CD1c-positive myeloid dendritic cell (primary cell): ENCODE measurements around the gene ZNF575.

ENCODE experiments used
- DNase-seq: peaks from one replicate; pipeline ENCODE4 v3.0.0-alpha.2; 2016; ENCODE audit errors: extremely low spot score

The ZNF575 gene

DNA sequence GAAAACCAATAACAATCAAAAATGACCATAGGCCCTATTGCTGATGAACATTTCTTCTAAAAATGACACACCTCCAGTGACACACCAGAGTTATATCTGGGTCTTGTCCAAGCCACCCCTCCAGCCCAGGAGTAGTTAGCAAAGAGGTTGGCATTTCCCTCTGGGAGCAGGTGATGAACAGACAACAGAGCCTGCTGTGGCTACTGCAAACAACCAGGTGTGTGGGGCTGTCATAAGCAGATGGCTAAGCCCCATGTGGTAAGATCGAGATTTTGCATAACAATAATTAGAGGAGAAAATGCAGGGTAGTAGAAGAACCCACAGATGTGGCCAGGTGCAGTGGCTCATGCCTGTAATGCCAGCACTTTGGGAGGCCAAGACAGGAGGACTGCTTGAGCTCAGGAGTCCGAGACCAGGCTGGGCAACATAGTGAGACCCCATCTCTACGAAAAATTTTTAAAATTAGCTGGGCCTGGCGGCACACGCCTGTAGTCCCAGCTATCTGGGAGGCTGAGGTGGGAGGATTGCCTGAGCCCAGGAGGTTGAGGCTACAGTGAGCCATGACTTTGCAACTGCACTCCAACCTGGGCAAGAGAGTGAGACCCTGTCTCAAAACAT, 37.3 kb downstream of the ZNF575 start:
- DNase-seq = no peak

DNA sequence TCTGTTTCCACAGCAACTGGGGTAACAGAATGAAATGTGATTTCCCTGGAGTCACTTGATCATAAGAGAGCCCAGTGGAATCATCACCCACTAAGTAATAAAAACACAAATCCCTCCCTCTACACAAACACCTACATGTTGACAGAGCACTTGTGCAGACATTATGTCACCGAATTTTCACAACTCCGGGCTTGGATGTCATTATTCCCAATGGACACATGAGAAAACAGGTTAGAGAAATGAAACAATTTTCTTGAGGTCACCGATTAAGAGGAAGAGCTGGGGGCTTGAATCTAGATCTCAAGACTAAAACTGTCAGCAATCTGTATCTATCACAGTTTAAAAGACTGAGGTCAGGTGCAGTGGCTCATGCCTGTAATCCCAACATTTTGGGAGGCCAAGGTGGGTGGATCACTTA, 39.2 kb downstream of the ZNF575 start:
- DNase-seq = no peak

DNA sequence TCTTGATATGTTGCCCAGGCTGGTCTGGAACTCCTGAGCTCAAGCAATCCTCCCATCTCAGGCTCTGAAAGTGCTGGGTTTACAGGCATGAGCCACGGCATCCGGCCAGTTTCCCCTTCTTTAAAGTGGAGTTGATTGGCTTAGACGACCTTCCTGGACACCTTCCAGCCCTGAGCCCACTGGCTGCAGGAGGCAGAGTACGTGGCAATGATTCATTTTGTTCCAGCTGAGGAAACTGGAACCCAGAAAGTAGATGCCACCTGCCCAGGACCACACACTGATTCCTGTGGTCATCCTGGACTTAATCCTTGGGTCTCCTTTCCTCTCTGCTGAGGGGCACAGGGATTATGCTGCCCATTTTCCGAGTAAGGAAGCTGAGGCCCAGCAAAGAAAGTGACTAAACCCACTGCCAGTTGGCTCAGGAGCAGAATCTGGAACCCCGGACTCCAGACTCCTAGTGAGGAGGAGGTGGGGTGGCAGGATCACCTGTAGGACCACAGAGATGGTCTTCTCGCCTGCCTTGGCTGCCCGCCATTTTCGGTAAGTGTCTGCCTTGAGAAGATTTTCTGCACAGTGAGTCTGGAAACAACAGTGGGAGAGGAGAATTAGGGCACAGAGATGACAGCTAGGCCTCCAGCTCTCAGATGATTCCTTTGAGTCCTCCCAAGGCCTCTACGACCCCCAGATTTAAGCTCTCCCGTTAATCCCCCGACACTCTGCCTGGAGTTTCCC, 41.6 kb downstream of the ZNF575 start:
- DNase-seq = no peak

DNA sequence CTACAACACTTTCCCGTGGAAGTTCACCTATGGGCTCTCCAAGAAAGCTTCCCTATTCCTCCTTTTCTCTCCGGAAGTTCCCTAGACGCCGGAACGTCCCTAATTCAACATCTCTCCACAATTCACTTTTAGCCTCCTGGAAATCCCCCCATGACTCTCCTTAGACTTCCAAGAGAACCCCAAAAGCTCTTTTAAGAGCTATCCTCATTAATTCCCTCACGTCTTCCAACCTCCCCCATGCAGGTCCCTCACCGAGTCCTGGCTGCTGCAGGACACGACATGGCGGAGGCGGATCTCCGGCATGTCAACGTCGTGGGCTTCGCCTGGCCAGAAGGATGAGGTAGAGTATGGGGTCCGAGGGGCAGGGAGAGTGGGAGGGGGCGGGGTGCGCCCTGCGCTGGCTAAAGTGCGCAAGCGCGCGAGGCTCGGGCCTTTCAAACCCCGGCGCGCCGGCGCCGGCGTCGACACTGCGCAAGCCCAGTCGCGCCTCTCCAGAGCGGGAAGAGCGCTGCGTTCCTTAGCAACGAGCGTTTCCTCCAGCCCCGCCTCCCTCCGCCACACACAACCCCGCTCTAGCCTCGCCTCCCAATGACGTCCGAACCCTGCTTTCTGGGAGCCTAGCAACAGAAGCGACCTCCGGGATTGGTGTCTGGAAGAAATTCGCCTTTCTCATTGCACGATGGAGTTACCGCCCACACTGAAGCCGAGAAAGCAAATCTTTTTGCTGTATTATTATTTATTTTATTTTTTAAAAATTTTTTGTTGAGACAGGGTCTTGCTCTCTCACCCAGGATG, 42.4 kb downstream of the ZNF575 start, which contains the start of the genes PINLYP and XRCC1:
PINLYP (plus strand) TSS at position 646 of the 795 bp plus-strand sequence. CDS start 1,391 bp downstream, outside the sequence.
XRCC1 (minus strand) TSS at position 372 of the 795 bp plus-strand sequence; CDS start at position 303, 69 bp downstream.
- DNase-seq = peak; percentile 99

DNA sequence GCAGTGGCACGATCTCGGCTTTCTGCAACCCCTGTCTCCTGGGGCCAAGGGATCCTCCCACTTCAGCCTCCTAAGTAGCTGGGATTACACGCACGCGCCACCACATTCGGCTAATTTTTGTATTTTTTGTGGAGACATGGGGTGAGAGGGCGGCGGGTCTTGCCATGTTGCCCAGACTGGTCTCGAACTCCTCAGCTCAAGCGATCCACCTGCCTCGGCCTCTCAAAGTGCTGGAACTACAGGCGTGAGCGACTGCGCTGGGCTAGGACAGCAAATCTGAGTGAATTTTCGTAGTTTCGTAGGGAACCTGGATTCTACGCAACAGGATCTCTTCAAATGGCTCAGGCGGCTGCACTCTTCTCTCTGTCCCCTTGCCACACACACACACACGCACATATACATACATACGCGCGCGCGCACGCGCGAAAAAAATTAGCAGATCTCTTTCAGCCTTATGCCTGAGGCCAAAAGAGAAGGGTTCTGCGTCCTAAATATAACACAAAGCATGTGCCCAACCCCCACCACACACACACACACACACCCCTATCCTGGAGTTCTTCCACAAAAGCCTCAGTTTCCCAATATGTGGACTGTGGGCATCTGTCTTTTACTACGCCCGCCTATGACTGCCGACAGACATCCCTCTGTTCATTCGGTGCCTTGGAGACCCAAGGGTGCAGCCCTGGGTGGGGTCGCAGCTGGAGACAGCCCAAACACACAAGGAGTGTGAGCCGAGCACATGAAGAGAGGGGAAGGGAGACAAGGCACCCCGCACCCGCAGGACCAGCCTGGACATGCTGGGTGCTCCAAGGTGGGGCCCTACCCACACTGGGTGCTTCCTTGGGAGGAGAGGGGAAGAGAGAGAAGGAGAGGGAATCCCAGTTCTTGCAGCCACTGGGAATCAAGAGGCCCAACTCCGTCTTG, 43.2 kb downstream of the ZNF575 start:
- no peak for DNase-seq

DNA sequence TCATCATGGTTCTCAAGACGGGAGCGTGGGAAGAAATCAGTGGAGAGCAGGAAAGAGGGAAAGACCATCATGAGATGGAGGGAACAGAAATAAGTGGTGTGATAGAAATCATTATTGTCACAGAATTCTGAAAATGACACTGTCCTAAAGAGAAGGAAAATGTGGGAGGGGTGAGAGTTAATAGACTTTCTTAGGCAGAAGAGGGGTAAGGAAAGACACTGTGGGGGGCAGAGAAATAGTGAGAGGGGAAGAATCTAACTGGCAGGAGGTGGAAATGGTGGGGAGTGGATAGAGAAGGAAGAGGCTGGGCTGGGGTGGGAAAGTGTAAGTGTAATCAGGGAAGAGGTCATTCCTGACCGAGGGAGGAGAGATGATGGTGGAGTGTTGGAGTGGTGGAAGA, 45.8 kb downstream of the ZNF575 start:
- DNase-seq = no peak

DNA sequence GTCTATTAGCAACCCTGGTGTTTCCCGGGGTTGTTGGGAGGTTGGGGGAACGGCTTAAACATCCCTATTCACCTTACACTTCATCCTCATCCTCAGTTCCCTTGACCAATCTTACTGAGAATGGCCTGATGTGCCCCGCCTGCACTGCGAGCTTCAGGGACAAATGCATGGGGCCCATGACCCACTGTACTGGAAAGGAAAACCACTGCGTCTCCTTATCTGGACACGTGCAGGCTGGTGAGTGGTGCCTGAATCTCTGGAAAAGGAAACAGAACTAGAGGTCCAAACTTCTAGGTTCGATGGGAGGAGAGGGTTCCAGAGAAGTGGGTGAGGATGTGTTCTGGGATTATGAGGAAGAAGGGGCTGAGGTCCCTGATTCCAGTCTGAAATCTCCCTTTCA, 48.5 kb downstream of the ZNF575 start:
- DNase-seq = no peak

DNA sequence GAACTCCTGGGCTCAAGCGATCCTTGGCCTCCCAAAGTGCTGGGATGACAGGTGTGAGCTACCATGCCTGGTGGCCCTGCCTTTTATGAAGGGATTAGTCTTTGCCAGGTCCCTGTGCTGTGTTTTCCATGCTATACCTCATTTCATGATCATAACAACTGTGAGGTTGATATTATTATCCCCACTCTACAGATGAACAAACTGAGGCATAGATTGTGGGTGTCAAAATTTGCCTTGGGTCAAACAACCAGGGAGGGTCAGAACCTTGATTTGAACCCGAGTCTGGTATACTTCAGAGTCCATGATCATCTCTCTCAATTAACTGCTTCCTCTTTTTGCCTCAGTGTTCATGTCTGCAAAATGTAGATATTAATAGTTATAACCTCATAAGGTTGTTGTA, 49.5 kb downstream of the ZNF575 start:
- DNase-seq = no peak

DNA sequence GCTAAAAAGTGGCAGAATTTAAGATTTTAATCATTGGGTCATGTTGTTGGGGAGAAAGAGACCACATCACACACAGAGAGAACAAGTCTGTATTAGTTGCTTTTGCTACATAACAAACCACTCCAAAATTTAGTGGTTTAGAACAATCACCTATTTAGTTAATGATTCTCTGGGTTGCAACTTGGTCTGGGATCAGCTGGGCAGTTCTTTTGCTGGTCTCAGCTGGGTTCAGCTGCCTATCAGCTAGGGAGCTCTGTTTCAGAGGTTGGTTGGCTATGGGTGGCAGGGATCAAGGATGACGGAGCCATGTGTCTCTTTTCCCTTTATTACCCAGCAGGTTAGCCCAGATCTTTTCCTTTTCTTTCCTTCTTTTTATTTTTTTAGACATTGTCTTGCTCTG, 51.5 kb downstream of the ZNF575 start:
- DNase-seq = no peak
